Keratinocyte (primary cell): ENCODE data around the gene TFG.

Source experiments
- EZH2 ChIP-seq: IDR thresholded peaks from one replicate; pipeline ENCODE4 v1.6.1; 2012; ENCODE audit warnings: inconsistent platforms, mild to moderate bottlenecking, low read length, moderate library complexity
- TF ChIP-seq, protein P1 (sequence below), 3 experiments: IDR thresholded peaks in 1 of 3; conservative IDR thresholded peaks in 1 of 3; optimal IDR thresholded peaks in 1 of 3; 2 replicates in 2 of 3; 3 replicates in 1 of 3; pipeline versions ENCODE3 to v1.5.1; 2011; ENCODE audit warnings: low read length in 3 of 3, mild to moderate bottlenecking in 3 of 3, moderate library complexity in 2 of 3, control low read depth in 1 of 3, inconsistent platforms in 1 of 3; ENCODE audit not compliant: insufficient read depth in 2 of 3; ENCODE audit errors: extremely low read depth in 1 of 3

DNA sequence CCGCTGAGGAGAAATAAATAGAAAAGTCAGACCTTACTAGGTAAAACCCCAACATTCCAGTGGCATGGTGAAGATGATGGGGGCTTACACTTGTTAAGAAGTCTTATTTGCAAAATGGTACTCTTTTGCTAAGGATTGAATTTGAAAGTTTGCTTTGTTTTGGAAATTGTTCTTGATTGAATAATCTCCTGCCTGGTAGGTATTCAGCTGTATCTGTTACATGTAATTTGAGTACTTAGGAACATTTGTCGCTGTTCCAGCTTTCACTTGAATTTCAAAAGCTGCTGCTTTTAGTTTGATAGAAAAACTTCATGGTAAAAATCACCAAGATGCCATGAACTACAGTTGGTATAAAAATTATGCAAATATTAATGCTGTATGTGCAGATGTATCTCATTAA lies 44.6 kb downstream of the TFG start:
- TF ChIP-seq, protein P1, sequence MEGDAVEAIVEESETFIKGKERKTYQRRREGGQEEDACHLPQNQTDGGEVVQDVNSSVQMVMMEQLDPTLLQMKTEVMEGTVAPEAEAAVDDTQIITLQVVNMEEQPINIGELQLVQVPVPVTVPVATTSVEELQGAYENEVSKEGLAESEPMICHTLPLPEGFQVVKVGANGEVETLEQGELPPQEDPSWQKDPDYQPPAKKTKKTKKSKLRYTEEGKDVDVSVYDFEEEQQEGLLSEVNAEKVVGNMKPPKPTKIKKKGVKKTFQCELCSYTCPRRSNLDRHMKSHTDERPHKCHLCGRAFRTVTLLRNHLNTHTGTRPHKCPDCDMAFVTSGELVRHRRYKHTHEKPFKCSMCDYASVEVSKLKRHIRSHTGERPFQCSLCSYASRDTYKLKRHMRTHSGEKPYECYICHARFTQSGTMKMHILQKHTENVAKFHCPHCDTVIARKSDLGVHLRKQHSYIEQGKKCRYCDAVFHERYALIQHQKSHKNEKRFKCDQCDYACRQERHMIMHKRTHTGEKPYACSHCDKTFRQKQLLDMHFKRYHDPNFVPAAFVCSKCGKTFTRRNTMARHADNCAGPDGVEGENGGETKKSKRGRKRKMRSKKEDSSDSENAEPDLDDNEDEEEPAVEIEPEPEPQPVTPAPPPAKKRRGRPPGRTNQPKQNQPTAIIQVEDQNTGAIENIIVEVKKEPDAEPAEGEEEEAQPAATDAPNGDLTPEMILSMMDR (optimal IDR thresholded peaks at IDR 0.05 in 1 of 3, IDR thresholded peaks at IDR 0.05 in 1 of 3, conservative IDR thresholded peaks at IDR 0.05 in 1 of 3; ENCODE audit: extremely low read depth in 1 of 3, insufficient read depth in 2 of 3, low read length in 3 of 3) = no peak
- TF ChIP-seq EZH2 = no peak
